Measurements from ENCODE around the gene F12. TPM values are rescaled to one million over a fixed set of nuclear protein-coding genes. Genes with fewer than 3 reads are reported as not detected.

F12 gene
- total RNA-seq, 1 donor from 2014 or later, result not detected

- TF ChIP-seq EZH2 (IDR thresholded peaks at IDR 0.05) (no peak), EZH2phosphoT487 (IDR thresholded peaks at IDR 0.05) (no peak), CTCF (IDR thresholded peaks at IDR 0.05) (no peak)
- H3K36me3 Mint-ChIP-seq, result peaks cover 6% of the 10 kb centered on the region
- no peak for DNase-seq (ENCODE audit: low spot score)
These were observed 35.0 kb upstream of the F12 start for GRCh38 chr5:177444106-177445051.

GRCh38 chr5:177443144-177443983 lies 34.0 kb upstream of the F12 start:
- Histone ChIP-seq H3K4me3 (no peak overlapping the region), H3K9me3 (ENCODE audit: low read depth) (no peaks in the 10 kb centered on the region), H3K9ac (no peak overlapping the region), H3K27me3 (no peaks in the 10 kb centered on the region), H2AFZ (replicated peaks) (no peak overlapping the region), H3K4me1 (peaks cover 17% of the 10 kb centered on the region), H3K79me2 (ENCODE audit: low read depth) (no peaks in the 10 kb centered on the region), H4K20me1 (ENCODE audit: low read depth) (peaks cover 2% of the 10 kb centered on the region), H3K36me3 (no peaks in the 10 kb centered on the region), H3F3A (ENCODE audit: low read depth) (peaks cover 28% of the 10 kb centered on the region), H3K27ac (no peak overlapping the region), H3K4me2 (no peak overlapping the region)
- peaks cover 10% of the 10 kb centered on the region for H3K36me3 Mint-ChIP-seq
- no peak overlapping the region for H3K27ac Mint-ChIP-seq
- DNase-seq (ENCODE audit: low spot score), result no peak
- peaks cover 27% of the 10 kb centered on the region for H3K4me1 Mint-ChIP-seq
- no peak overlapping the region for H3K4me3 Mint-ChIP-seq
- peaks cover 14% of the 10 kb centered on the region for H3K27me3 Mint-ChIP-seq (ENCODE audit: insufficient read depth, low read depth)
- TF ChIP-seq EZH2phosphoT487 (IDR thresholded peaks at IDR 0.05) (no peak), CTCF (IDR thresholded peaks at IDR 0.05) (no peak), EZH2 (IDR thresholded peaks at IDR 0.05) (no peak)
- H3K9me3 Mint-ChIP-seq, result no peaks in the 10 kb centered on the region

More at GRCh38 chr5:177444106-177445051, 35.0 kb upstream of the F12 start:
- peaks cover 37% of the 10 kb centered on the region for H3K4me1 Mint-ChIP-seq
- H3K9ac ChIP-seq, result no peak overlapping the region
- no peak overlapping the region for H3K4me3 ChIP-seq
- peaks cover 17% of the 10 kb centered on the region for H3K4me1 ChIP-seq
- peak overlapping the region; percentile 87 for H3K4me3 Mint-ChIP-seq
- no peak overlapping the region for H2AFZ ChIP-seq (replicated peaks)
- no peaks in the 10 kb centered on the region for H3K36me3 ChIP-seq
- peaks cover 38% of the 10 kb centered on the region for H3F3A ChIP-seq (ENCODE audit: low read depth)
- no peaks in the 10 kb centered on the region for H3K79me2 ChIP-seq (ENCODE audit: low read depth)
- H3K27ac Mint-ChIP-seq, result peak overlapping the region; percentile 27
- no peak overlapping the region for H3K27ac ChIP-seq
- peaks cover 18% of the 10 kb centered on the region for H3K27me3 Mint-ChIP-seq (ENCODE audit: insufficient read depth, low read depth)
- no peaks in the 10 kb centered on the region for H3K9me3 ChIP-seq (ENCODE audit: low read depth)
- H3K9me3 Mint-ChIP-seq, result no peaks in the 10 kb centered on the region
- no peaks in the 10 kb centered on the region for H3K27me3 ChIP-seq
- H4K20me1 ChIP-seq (ENCODE audit: low read depth), result peaks cover 12% of the 10 kb centered on the region
- H3K4me2 ChIP-seq, result no peak overlapping the region

GRCh38 chr5:177442066-177442826 lies 32.9 kb upstream of the F12 start:
- peaks cover 14% of the 10 kb centered on the region for H3K27me3 Mint-ChIP-seq (ENCODE audit: insufficient read depth, low read depth)
- H3K4me3 Mint-ChIP-seq, result peak overlapping the region; percentile 64
- no peak overlapping the region for H2AFZ ChIP-seq (replicated peaks)
- no peak overlapping the region for H3K4me3 ChIP-seq
- H3K9me3 ChIP-seq (ENCODE audit: low read depth), result no peaks in the 10 kb centered on the region
- no peak overlapping the region for H3K9ac ChIP-seq
- TF ChIP-seq CTCF (IDR thresholded peaks at IDR 0.05) (no peak), EZH2 (IDR thresholded peaks at IDR 0.05) (no peak), EZH2phosphoT487 (IDR thresholded peaks at IDR 0.05) (no peak)
- DNase-seq (ENCODE audit: low spot score), result no peak
- no peaks in the 10 kb centered on the region for H3K79me2 ChIP-seq (ENCODE audit: low read depth)
- H3K4me2 ChIP-seq, result no peak overlapping the region
- peaks cover 8% of the 10 kb centered on the region for H3K4me1 ChIP-seq
- no peaks in the 10 kb centered on the region for H3K27me3 ChIP-seq
- no peak overlapping the region for H3K27ac ChIP-seq
- H4K20me1 ChIP-seq (ENCODE audit: low read depth), result no peaks in the 10 kb centered on the region
- peak overlapping the region; percentile 76 for H3K27ac Mint-ChIP-seq
- H3K36me3 ChIP-seq, result no peaks in the 10 kb centered on the region
- H3K36me3 Mint-ChIP-seq, result peaks cover 16% of the 10 kb centered on the region
- H3K9me3 Mint-ChIP-seq, result no peaks in the 10 kb centered on the region
- H3F3A ChIP-seq (ENCODE audit: low read depth), result peaks cover 20% of the 10 kb centered on the region
- peaks cover 18% of the 10 kb centered on the region for H3K4me1 Mint-ChIP-seq

All from neural progenitor cell (in vitro differentiated cells).